Thyroid gland (tissue), 4 donors: ENCODE data around the gene CNIH1.

Source experiments
- POLR2A ChIP-seq, 2 donors: fragments of 450-650 bp; IDR thresholded peaks; one replicate each; pipeline ENCODE4 v1.6.1; 2017; ENCODE audit warnings: antibody characterized with exemption in 2 of 2, mild to moderate bottlenecking in 2 of 2, moderate library complexity in 1 of 2
- TF ChIP-seq, protein P1 (sequence below), 6 experiments: fragments of 200-600 bp in 3 of 6; fragments of 450-650 bp in 3 of 6; sonication (generic) in 3 of 6; IDR thresholded peaks; one replicate each; pipeline ENCODE4 v1.5.1; 2016 to 2019; ENCODE audit warnings: antibody characterized with exemption in 6 of 6, mild to moderate bottlenecking in 2 of 6, inconsistent platforms in 1 of 6, moderate library complexity in 1 of 6

GRCh38 chr14:54451121-54451601 lies 10.0 kb upstream of the CNIH1 start:
- TF ChIP-seq, protein P1, sequence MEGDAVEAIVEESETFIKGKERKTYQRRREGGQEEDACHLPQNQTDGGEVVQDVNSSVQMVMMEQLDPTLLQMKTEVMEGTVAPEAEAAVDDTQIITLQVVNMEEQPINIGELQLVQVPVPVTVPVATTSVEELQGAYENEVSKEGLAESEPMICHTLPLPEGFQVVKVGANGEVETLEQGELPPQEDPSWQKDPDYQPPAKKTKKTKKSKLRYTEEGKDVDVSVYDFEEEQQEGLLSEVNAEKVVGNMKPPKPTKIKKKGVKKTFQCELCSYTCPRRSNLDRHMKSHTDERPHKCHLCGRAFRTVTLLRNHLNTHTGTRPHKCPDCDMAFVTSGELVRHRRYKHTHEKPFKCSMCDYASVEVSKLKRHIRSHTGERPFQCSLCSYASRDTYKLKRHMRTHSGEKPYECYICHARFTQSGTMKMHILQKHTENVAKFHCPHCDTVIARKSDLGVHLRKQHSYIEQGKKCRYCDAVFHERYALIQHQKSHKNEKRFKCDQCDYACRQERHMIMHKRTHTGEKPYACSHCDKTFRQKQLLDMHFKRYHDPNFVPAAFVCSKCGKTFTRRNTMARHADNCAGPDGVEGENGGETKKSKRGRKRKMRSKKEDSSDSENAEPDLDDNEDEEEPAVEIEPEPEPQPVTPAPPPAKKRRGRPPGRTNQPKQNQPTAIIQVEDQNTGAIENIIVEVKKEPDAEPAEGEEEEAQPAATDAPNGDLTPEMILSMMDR (IDR thresholded peaks at IDR 0.05): no peak
- no peak for TF ChIP-seq POLR2A (IDR thresholded peaks at IDR 0.05)
